ENCODE results near the gene CYP24A1. TPM values are rescaled to one million over a fixed set of nuclear protein-coding genes. Genes with fewer than 3 reads are reported as not detected.

The CYP24A1 gene
- total and polyA plus RNA-seq, 2 of the 13 experiments (the other 11 are each of a cell fraction or from before 2014, with no cell fraction given) = 9.4 to 32.7 TPM

DNA sequence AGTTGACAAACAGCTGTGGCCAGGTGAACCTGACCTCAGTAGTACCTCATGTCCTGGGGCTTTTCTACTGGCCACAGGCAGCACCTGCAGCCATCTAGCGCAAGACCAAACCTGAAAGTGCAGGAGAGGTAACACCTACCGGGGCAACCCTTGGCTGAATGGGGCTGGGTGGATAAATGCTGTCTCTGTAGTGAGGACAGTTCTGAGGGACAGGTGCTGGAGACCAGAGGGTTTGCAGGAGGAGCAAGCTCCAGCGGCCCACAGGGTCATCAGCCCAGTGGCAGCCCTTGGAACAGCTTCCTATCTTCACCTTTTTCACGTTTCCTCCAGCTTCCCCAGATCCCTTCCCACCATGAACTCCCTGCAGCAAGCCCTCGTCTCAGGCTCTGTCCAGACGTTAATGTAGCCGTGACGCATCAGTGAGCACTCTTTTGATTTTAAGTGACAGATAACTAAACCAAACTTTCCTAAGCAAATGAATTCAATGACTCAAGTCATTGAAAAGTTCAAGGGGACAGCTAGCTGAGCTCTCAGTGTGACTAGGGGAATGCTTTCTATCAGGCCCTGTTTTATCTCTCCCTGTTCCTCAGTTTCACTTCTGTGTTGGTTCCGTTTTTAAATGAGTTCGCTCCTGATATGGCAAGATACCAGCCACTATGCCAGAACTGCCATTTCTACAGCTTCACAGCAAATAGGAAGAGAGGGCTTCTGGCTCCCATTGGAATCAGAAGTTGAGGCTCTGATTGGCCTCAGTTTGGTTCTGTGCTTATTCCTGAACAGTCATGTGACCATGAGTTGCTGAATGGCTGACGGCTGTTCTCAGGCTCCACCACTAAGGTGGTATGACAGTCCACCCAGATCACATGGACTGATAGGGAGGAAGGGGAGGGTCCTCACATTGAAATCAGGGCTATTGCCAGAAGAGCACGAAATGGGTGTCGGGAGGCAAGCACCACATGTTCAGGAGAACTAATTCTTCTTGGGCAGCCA, 22.0 kb upstream of the CYP24A1 start (continued):
- 0 out of 2 replicates have a peak, but pooled peaks have one; percentile 23 for TF ChIP-seq MTERF4 (CRISPR knock-in tag; IDR thresholded peaks at IDR 0.05)
- TF ChIP-seq, protein P1, sequence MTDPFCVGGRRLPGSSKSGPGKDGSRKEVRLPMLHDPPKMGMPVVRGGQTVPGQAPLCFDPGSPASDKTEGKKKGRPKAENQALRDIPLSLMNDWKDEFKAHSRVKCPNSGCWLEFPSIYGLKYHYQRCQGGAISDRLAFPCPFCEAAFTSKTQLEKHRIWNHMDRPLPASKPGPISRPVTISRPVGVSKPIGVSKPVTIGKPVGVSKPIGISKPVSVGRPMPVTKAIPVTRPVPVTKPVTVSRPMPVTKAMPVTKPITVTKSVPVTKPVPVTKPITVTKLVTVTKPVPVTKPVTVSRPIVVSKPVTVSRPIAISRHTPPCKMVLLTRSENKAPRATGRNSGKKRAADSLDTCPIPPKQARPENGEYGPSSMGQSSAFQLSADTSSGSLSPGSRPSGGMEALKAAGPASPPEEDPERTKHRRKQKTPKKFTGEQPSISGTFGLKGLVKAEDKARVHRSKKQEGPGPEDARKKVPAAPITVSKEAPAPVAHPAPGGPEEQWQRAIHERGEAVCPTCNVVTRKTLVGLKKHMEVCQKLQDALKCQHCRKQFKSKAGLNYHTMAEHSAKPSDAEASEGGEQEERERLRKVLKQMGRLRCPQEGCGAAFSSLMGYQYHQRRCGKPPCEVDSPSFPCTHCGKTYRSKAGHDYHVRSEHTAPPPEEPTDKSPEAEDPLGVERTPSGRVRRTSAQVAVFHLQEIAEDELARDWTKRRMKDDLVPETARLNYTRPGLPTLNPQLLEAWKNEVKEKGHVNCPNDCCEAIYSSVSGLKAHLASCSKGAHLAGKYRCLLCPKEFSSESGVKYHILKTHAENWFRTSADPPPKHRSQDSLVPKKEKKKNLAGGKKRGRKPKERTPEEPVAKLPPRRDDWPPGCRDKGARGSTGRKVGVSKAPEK (CRISPR knock-in tag; IDR thresholded peaks at IDR 0.05; ENCODE audit: borderline replicate concordance) = peak; percentile 66; the same call in 1 of the 2 replicates
- TF ChIP-seq DNMT3B (CRISPR knock-in tag; conservative IDR thresholded peaks at IDR 0.05) = no peak
- peak; percentile 33; the same call in 1 of the 2 replicates for TF ChIP-seq POLR2G (IDR thresholded peaks at IDR 0.05; ENCODE audit: low read depth, low read length)
- TF ChIP-seq NFKB2 (CRISPR knock-in tag; IDR thresholded peaks at IDR 0.05; ENCODE audit: borderline replicate concordance) = peak; percentile 45; the same call in 1 of the 2 replicates
- no peak for TF ChIP-seq IRX3 (CRISPR knock-in tag; IDR thresholded peaks at IDR 0.05; ENCODE audit: borderline replicate concordance, low read depth)
- TF ChIP-seq ZNF225 (CRISPR knock-in tag; IDR thresholded peaks at IDR 0.05) = peak; percentile 73; the same call in 1 of the 2 replicates
- TF ChIP-seq CREB1 (IDR thresholded peaks at IDR 0.05) = peak; percentile 23; the same call in 1 of the 2 replicates
- TF ChIP-seq CREB1 (CRISPR knock-in tag; IDR thresholded peaks at IDR 0.05) = no peak
- TF ChIP-seq ZNF350 (CRISPR knock-in tag; IDR thresholded peaks at IDR 0.05; ENCODE audit: borderline replicate concordance, low read depth) = peak; percentile 47; the same call in 1 of the 2 replicates
- TF ChIP-seq SNAPC4 (CRISPR knock-in tag; IDR thresholded peaks at IDR 0.05) = no peak
- peak; percentile 72; the same call in 1 of the 2 replicates for TF ChIP-seq ZNF280B (CRISPR knock-in tag; IDR thresholded peaks at IDR 0.05; ENCODE audit: borderline replicate concordance)
